MM.1S (cell line): ENCODE data around the gene TCF12.

Experiments used
- DNase-seq: peaks from one replicate; pipeline ENCODE4 v3.0.0-alpha.2; 2015
- H2AFZ ChIP-seq: fragments of 300-600 bp; sonication (generic); 2 replicates; pipeline ENCODE4 v1.6.0; 2016; ENCODE audit warnings: antibody characterized with exemption, low read length
- H3F3A ChIP-seq: fragments of 300-600 bp; sonication (generic); 2 replicates; pipeline ENCODE4 v1.6.1; 2016; ENCODE audit warnings: mild to moderate bottlenecking, antibody characterized with exemption, low read length, moderate library complexity, mixed read lengths; ENCODE audit not compliant: insufficient read depth
- H3K27ac ChIP-seq: fragments of 300-600 bp; sonication (generic); 2 replicates; pipeline ENCODE4 v1.5.1; 2016; ENCODE audit warnings: mild to moderate bottlenecking, low read length
- H3K27me3 ChIP-seq: fragments of 300-600 bp; sonication (generic); replicated peaks from 2 replicates; pipeline ENCODE4 v1.6.0; 2016; ENCODE audit warnings: low read length; ENCODE audit not compliant: insufficient read depth
- H3K36me3 ChIP-seq: fragments of 300-600 bp; sonication (generic); replicated peaks from 2 replicates; pipeline ENCODE4 v1.6.1; 2016; ENCODE audit warnings: mild to moderate bottlenecking, low read length, mixed read lengths; ENCODE audit not compliant: insufficient read depth
- H3K4me1 ChIP-seq: fragments of 300-600 bp; sonication (generic); 2 replicates; pipeline ENCODE4 v1.6.1; 2016; ENCODE audit warnings: low read length, mixed read lengths
- H3K4me2 ChIP-seq: fragments of 300-600 bp; sonication (generic); 2 replicates; pipeline ENCODE4 v1.6.0; 2016; ENCODE audit warnings: low read depth, low read length
- H3K4me3 ChIP-seq: fragments of 300-600 bp; sonication (generic); 2 replicates; pipeline ENCODE4 v1.5.1; 2016; ENCODE audit warnings: low read length, mixed read lengths
- H3K79me2 ChIP-seq: fragments of 300-600 bp; sonication (generic); 2 replicates; pipeline ENCODE4 v1.6.1; 2016; ENCODE audit warnings: mixed run types, low read length, mixed read lengths
- H3K9ac ChIP-seq: fragments of 300-600 bp; sonication (generic); 2 replicates; pipeline ENCODE4 v1.6.1; 2016; ENCODE audit warnings: low read length, mixed read lengths
- H3K9me2 ChIP-seq: fragments of 300-600 bp; sonication (generic); replicated peaks from 2 replicates; pipeline ENCODE4 v1.6.1; 2016; ENCODE audit warnings: mild to moderate bottlenecking, low read length, mixed read lengths; ENCODE audit not compliant: insufficient read depth
- H3K9me3 ChIP-seq: fragments of 300-600 bp; sonication (generic); replicated peaks from 2 replicates; pipeline ENCODE4 v1.6.1; 2016; ENCODE audit warnings: mild to moderate bottlenecking, low read length, mixed read lengths; ENCODE audit not compliant: insufficient read depth
- H4K20me1 ChIP-seq: fragments of 300-600 bp; sonication (generic); 2 replicates; pipeline ENCODE4 v1.6.1; 2016; ENCODE audit warnings: mild to moderate bottlenecking, low read length, moderate library complexity, mixed read lengths; ENCODE audit not compliant: insufficient read depth
- EZH2 ChIP-seq: fragments of 300-600 bp; sonication (generic); optimal IDR thresholded peaks from 2 replicates; pipeline ENCODE3; 2017; ENCODE audit warnings: low read depth, mild to moderate bottlenecking, antibody characterized with exemption, low read length, mixed read lengths
- EZH2phosphoT487 ChIP-seq: fragments of 300-600 bp; sonication (generic); IDR thresholded peaks from 2 replicates; pipeline ENCODE4 v1.6.1; 2018; ENCODE audit warnings: antibody characterized with exemption, low read length
- TF ChIP-seq, protein P1 (sequence below): fragments of 300-600 bp; sonication (generic); IDR thresholded peaks from 2 replicates; pipeline ENCODE4 v1.5.1; 2016; ENCODE audit warnings: antibody characterized with exemption, low read length, mixed read lengths

Gene TCF12

DNA sequence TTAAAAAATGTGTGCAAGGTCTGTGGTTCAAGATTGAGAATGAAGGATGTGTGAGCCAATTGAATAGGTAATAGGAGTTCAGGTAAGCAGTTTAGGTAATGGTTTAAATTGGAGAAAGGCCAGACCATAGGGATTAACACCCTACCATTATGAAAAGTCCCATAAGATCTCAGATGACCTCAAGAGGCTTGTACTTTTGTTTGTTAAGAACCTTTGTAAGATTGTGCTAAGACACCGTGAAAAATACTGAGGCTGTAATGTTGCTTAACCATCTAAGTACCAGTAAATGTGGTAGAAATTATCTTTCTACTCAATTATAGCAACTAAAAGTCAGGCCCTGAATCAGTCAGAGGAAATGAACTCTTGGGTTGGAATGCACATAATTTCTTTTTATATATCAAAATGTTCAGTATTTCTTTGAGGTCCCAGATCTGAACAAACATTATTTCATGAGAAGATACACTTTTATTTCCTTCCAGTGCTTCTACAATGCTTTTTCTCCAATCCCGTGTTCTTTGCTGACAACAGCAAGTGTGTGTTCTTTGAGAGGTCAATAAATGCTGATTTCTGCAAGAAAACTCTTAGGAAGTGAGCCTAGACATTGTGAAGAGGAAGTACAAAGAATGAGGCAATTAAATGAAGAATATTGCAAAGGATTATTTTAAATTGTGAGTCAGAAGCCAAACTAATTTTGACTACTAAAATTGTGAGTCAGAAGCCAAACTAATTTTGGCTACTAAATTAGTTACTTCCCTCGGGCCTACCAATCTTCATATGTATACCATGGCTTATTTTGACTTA is 66.4 kb downstream of the TCF12 start:
- Histone ChIP-seq H3K36me3 (no peaks in the 10 kb centered on the region), H3F3A (no peaks in the 10 kb centered on the region), H3K4me1 (no peaks in the 10 kb centered on the region; the same call in 1 of the 2 replicates), H3K4me2 (no peak overlapping the region), H3K27ac (no peak overlapping the region), H3K9me3 (no peaks in the 10 kb centered on the region), H3K9ac (no peak overlapping the region), H3K4me3 (no peak overlapping the region), H3K79me2 (peaks cover 22% of the 10 kb centered on the region), H3K9me2 (no peaks in the 10 kb centered on the region), H2AFZ (no peak overlapping the region), H4K20me1 (no peaks in the 10 kb centered on the region), H3K27me3 (no peaks in the 10 kb centered on the region)
- no peak for DNase-seq
- TF ChIP-seq, protein P1, sequence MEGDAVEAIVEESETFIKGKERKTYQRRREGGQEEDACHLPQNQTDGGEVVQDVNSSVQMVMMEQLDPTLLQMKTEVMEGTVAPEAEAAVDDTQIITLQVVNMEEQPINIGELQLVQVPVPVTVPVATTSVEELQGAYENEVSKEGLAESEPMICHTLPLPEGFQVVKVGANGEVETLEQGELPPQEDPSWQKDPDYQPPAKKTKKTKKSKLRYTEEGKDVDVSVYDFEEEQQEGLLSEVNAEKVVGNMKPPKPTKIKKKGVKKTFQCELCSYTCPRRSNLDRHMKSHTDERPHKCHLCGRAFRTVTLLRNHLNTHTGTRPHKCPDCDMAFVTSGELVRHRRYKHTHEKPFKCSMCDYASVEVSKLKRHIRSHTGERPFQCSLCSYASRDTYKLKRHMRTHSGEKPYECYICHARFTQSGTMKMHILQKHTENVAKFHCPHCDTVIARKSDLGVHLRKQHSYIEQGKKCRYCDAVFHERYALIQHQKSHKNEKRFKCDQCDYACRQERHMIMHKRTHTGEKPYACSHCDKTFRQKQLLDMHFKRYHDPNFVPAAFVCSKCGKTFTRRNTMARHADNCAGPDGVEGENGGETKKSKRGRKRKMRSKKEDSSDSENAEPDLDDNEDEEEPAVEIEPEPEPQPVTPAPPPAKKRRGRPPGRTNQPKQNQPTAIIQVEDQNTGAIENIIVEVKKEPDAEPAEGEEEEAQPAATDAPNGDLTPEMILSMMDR = no peak
- TF ChIP-seq EZH2phosphoT487 (no peak), EZH2 (no peak)

DNA sequence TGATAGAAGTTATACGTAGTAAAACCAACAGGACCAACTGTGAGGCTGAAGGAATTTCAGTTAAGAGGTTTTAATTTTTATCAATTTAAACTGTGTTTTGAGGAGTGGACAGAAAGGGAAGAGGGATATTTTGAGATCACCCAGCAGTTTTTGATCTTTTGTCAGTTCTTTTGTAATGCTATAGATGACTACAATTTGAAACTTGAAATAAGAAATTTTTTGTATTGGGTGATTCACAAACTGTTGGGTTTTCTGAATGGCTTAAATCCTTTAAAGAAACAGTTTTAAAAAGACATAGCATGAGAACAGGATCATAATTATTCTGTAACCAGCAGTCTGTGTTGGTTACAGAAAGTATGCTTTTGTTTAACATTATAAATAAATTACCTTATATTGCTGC is 67.4 kb downstream of the TCF12 start:
- no peak overlapping the region for H2AFZ ChIP-seq
- H3K4me2 ChIP-seq = no peak overlapping the region
- no peaks in the 10 kb centered on the region for H3K9me2 ChIP-seq
- H4K20me1 ChIP-seq = no peaks in the 10 kb centered on the region
- H3K27me3 ChIP-seq = no peaks in the 10 kb centered on the region
- H3K4me3 ChIP-seq = no peak overlapping the region
- no peak for DNase-seq
- H3F3A ChIP-seq = no peaks in the 10 kb centered on the region
- no peaks in the 10 kb centered on the region for H3K36me3 ChIP-seq
- H3K27ac ChIP-seq = no peak overlapping the region
- H3K9ac ChIP-seq = no peak overlapping the region
- peaks cover 17% of the 10 kb centered on the region for H3K79me2 ChIP-seq
- H3K9me3 ChIP-seq = no peaks in the 10 kb centered on the region
- TF ChIP-seq EZH2 (no peak), EZH2phosphoT487 (no peak)
- TF ChIP-seq, protein P1 = no peak
- no peaks in the 10 kb centered on the region; the same call in 1 of the 2 replicates for H3K4me1 ChIP-seq

DNA sequence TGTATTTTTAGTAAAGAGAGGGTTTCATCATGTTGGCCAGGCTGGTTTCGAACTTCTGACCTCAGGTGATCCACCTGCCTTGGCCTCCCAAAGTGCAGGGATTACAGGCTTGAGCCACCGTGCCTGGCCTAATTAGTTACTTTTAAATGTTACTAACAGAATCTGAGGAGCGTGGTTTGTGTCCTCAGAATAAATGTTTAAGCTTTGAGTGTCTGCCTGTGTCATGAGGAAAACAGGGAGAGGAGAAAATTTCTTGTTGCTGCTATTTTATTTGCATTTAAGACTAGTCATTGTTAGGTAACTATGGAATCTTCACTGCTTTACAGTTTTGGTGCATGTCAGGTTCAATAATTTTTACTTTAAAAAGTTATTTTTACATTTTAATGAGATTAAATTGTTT is 68.8 kb downstream of the TCF12 start:
- no peak overlapping the region for H3K4me2 ChIP-seq
- no peaks in the 10 kb centered on the region for H3K9me3 ChIP-seq
- no peak overlapping the region for H3K27ac ChIP-seq
- H3F3A ChIP-seq = no peaks in the 10 kb centered on the region
- no peak overlapping the region for H3K4me3 ChIP-seq
- no peak overlapping the region for H2AFZ ChIP-seq
- H3K36me3 ChIP-seq = no peaks in the 10 kb centered on the region
- H4K20me1 ChIP-seq = no peaks in the 10 kb centered on the region
- no peaks in the 10 kb centered on the region for H3K27me3 ChIP-seq
- peaks cover 14% of the 10 kb centered on the region for H3K79me2 ChIP-seq
- H3K9ac ChIP-seq = no peak overlapping the region
- H3K4me1 ChIP-seq = no peaks in the 10 kb centered on the region; the same call in 1 of the 2 replicates
- DNase-seq = no peak
- H3K9me2 ChIP-seq = no peaks in the 10 kb centered on the region
- TF ChIP-seq EZH2phosphoT487 (no peak), EZH2 (no peak)
- TF ChIP-seq, protein P1 = no peak
